K562 (cell line): ENCODE measurements around the gene SBK3. TPM values are rescaled to one million over a fixed set of nuclear protein-coding genes. Genes with fewer than 3 reads are reported as not detected.
A peak's percentile ranks its signal among the peaks of the same experiment; 100 is the strongest.

Source experiments
- ATAC-seq: fragments of 200-7000 bp; cut with Tn5 transposase; 3 replicates; pipeline ENCODE4 v1.9.1; 2020; ENCODE audit warnings: moderate library complexity
- BruUV-seq: library from RNA; stranded (reverse); fragments of 400-500 nt; replicated peaks from 2 replicates; lab custom pipeline; 2021; lab: Mats Ljungman, UMichigan
- CTCF ChIA-PET: fragments of 300-600 bp; formaldehyde crosslinking; extraction: SDS; loops from one replicate; lab custom pipeline; 2021; ENCODE audit warnings: low intra/inter-chr PET ratio; lab: Yijun Ruan, JAX
- POLR2A ChIA-PET: fragments of 300-600, 350-650 bp; sonication (Branson Sonifier 250); formaldehyde crosslinking; extraction: SDS; loops from one replicate; lab custom pipeline; 2021; ENCODE audit warnings: antibody characterized with exemption, inconsistent platforms; lab: Yijun Ruan, JAX
- DNase-seq, 4 experiments: peaks; one replicate each; pipeline versions ENCODE4 v3.0.0 to v3.0.0-alpha.2; 2011 to 2018; ENCODE audit warnings: low spot score in 3 of 4, mixed read lengths in 3 of 4; ENCODE audit errors: extremely low read depth in 1 of 4
- FAIRE-seq: peaks from 2 replicates; lab custom pipeline; 2011; peaks lifted over from hg19 to GRCh38; lab: Jason Lieb, UNC
- H2AFZ ChIP-seq: 2 replicates; pipeline ENCODE4 v1.6.0; 2011; ENCODE audit warnings: low read depth, low read length, control low read depth, inconsistent platforms
- H3K27ac ChIP-seq: fragments of 200-600 bp; 3 replicates; pipeline ENCODE4 v1.8.0; 2011; ENCODE audit warnings: low read depth, mild to moderate bottlenecking, control low read depth, inconsistent platforms, low read length, moderate library complexity, mixed read lengths; ENCODE audit errors: extremely low read depth
- H3K27me3 ChIP-seq, 2 experiments: fragments of 300-600 bp in 1 of 2; 2 replicates in 1 of 2; 3 replicates in 1 of 2; pipeline versions ENCODE4 v1.6.0 to v1.8.0; 2011; ENCODE audit warnings: inconsistent platforms in 2 of 2, low read length in 2 of 2, mild to moderate bottlenecking in 1 of 2, mixed read lengths in 1 of 2, moderate library complexity in 1 of 2; ENCODE audit not compliant: control insufficient read depth in 2 of 2, insufficient read depth in 2 of 2
- H3K36me3 ChIP-seq: fragments of 300-600 bp; 3 replicates; pipeline ENCODE4 v1.8.0; 2011; ENCODE audit warnings: mild to moderate bottlenecking, low read length, inconsistent platforms; ENCODE audit not compliant: control insufficient read depth, insufficient read depth
- H3K4me1 ChIP-seq, 2 experiments: fragments of 200-600 bp in 1 of 2; replicated peaks in 1 of 2; 2 replicates in 1 of 2; 3 replicates in 1 of 2; pipeline versions ENCODE4 v1.5.1 to v1.8.0; 2011; ENCODE audit warnings: inconsistent platforms in 2 of 2, low read length in 2 of 2, mild to moderate bottlenecking in 1 of 2, mixed read lengths in 1 of 2, moderate library complexity in 1 of 2; ENCODE audit not compliant: control insufficient read depth in 2 of 2, insufficient read depth in 2 of 2
- H3K4me2 ChIP-seq: 2 replicates; pipeline ENCODE4 v1.6.1; 2011; ENCODE audit warnings: low read length, control low read depth, inconsistent platforms, mixed read lengths; ENCODE audit not compliant: insufficient read depth
- H3K4me3 ChIP-seq: fragments of 200-600 bp; sonication (generic), shearing (Covaris generic); 2 replicates; pipeline ENCODE4 v1.5.1; 2016; ENCODE audit warnings: control low read depth, inconsistent platforms
- H3K79me2 ChIP-seq: fragments of 200-600 bp; 3 replicates; pipeline ENCODE4 v1.8.0; 2011; ENCODE audit warnings: low read length, inconsistent platforms; ENCODE audit not compliant: control insufficient read depth, insufficient read depth
- H3K9ac ChIP-seq, 2 experiments: 2 replicates each; pipeline versions ENCODE4 v1.6.0 to v1.6.1; 2011; ENCODE audit warnings: low read depth in 2 of 2, low read length in 2 of 2, control low read depth in 1 of 2, inconsistent platforms in 1 of 2, mild to moderate bottlenecking in 1 of 2, mixed read lengths in 1 of 2; ENCODE audit not compliant: insufficient read depth in 1 of 2
- H3K9me1 ChIP-seq: one replicate; pipeline ENCODE4 v1.6.0; 2011; ENCODE audit warnings: inconsistent platforms, mild to moderate bottlenecking, low read length, moderate library complexity; ENCODE audit not compliant: control insufficient read depth, insufficient read depth
- H3K9me3 ChIP-seq: replicated peaks from 2 replicates; pipeline ENCODE4 v1.5.1; 2011; ENCODE audit warnings: low read depth, low read length, inconsistent platforms; ENCODE audit not compliant: control insufficient read depth, insufficient read depth
- H4K20me1 ChIP-seq: replicated peaks from 2 replicates; pipeline ENCODE4 v1.6.1; 2011; ENCODE audit warnings: low read length, inconsistent platforms, mixed read lengths; ENCODE audit not compliant: control insufficient read depth, insufficient read depth
- BACH1 ChIP-seq: fragments of 200-800 bp; sonication (Bioruptor generic); IDR thresholded peaks from 2 replicates; pipeline ENCODE4 v1.6.1; 2016; ENCODE audit warnings: missing genetic modification characterization, missing compliant biosample characterization
- CTCF ChIP-seq, 3 experiments: IDR thresholded peaks in 2 of 3; conservative IDR thresholded peaks in 1 of 3; 2 replicates each; pipeline ENCODE4 v1.5.1; 2011 to 2012; ENCODE audit warnings: low read length in 3 of 3, mild to moderate bottlenecking in 3 of 3, control low read depth in 2 of 3, improper control_type of control experiment in 1 of 3, inconsistent platforms in 1 of 3, low read depth in 1 of 3, mixed read lengths in 1 of 3, moderate library complexity in 1 of 3; ENCODE audit not compliant: insufficient read depth in 2 of 3
- NCOA6 ChIP-seq: fragments of 450-650 bp; IDR thresholded peaks from 2 replicates; pipeline ENCODE4 v1.6.1; 2017; ENCODE audit warnings: mild to moderate bottlenecking
- OTX1 ChIP-seq: fragments of 450-650 bp; formaldehyde crosslinking; IDR thresholded peaks from 2 replicates; pipeline ENCODE4 v1.4.0; 2022; ENCODE audit warnings: mild to moderate bottlenecking
- WGBS: fragments of 100-300 bp; shearing (Covaris generic); methylation state at CpG from one replicate; pipeline ENCODE4 v1.1.6; 2016; ENCODE audit warnings: low coverage, mixed read lengths; ENCODE audit not compliant: insufficient coverage; ENCODE audit errors: missing lambda C conversion rate; 5-methylcytosine and 5-hydroxymethylcytosine counted together
- in situ Hi-C: fragments of 300-500 bp; cut with MboI; formaldehyde crosslinking; loops from 4 replicates; pipeline ENCODE4 v1.15.0; 2018; ENCODE audit warnings: inconsistent platforms, mixed read lengths
- intact Hi-C: fragments of 100-400 bp; cut with micrococcal nuclease; formaldehyde crosslinking; loops from 2 replicates; pipeline ENCODE4 v1.14.2; 2022
- polyA plus RNA-seq, 8 experiments: library from polyadenylated mRNA; depleted of rRNA in 4 of 8; stranded (reverse) in 5 of 8; unstranded in 3 of 8; fragments of >200 nt; fragmentation: Nextera tagmentation in 2 of 8; fragmentation: Illumina TruSeq in 1 of 8; extraction: Ambion mirVana in 2 of 8; extraction: Trizol in 1 of 8; gene quantifications; 2 replicates each; pipeline versions ENCODE4 v1.2.1 to v1.2.3, GENCODE V29; 2011 to 2014; ENCODE audit warnings: inconsistent platforms in 1 of 8, missing spikeins in 1 of 8
- total RNA-seq, 7 experiments: library from RNA; depleted of rRNA in 6 of 7; stranded (reverse); fragments of >200 nt in 6 of 7; fragmentation: Illumina TruSeq in 2 of 7; extraction: Trizol in 2 of 7; gene quantifications; 2 replicates each; pipeline versions ENCODE4 v1.2.1 to v1.2.3, GENCODE V29; 2011 to 2021; ENCODE audit warnings: low replicate concordance in 1 of 7

The SBK3 gene
- total and polyA plus RNA-seq, 9 of the 15 experiments (the other 6 are each of a cell fraction or from before 2014, with no cell fraction given), result 0.11 to 0.43 (median 0.13) TPM; not detected in 6

GRCh38 chr19:55550321-55550650, 4.9 kb upstream of the SBK3 start:
- ChIA-PET POLR2A (interaction anchor here (1.1 kb wide), 1 partner anchor 9 kb away, joined by 3 read pairs; no protein-coding TSS in a partner anchor), CTCF (no interaction called here)
- peak overlapping the region; percentile 73 for H2AFZ ChIP-seq
- no peak overlapping the region for H3K4me3 ChIP-seq
- H3K9ac ChIP-seq, result peak overlapping the region in 1 of 2 experiments; percentile 81; a peak in 2 of 4 replicates
- ATAC-seq, result no peak
- no TSS peak for BruUV-seq
- peaks cover 0 to 8% of the 10 kb centered on the region in 2 experiments; a peak in 3 of 5 replicates for H3K27me3 ChIP-seq
- DNase-seq, result no peak
- no peaks in the 10 kb centered on the region for H3K79me2 ChIP-seq
- no peak overlapping the region for H3K27ac ChIP-seq
- peaks cover 31 to 35% of the 10 kb centered on the region in 2 experiments for H3K4me1 ChIP-seq
- TF ChIP-seq CTCF (IDR thresholded peaks at IDR 0.05 in 2 of 3, conservative IDR thresholded peaks at IDR 0.05 in 1 of 3; ENCODE audit: insufficient read depth in 2 of 3, low read depth in 1 of 3, low read length in 3 of 3), result 0 out of 6 replicates have a peak, but pooled peaks of 1 of the 3 experiments have one; percentile 3
- no peak for TF ChIP-seq NCOA6
- TF ChIP-seq OTX1, result no peak
- no peak for TF ChIP-seq BACH1 (tag)
- intact Hi-C loops, result no loop called here
- H3K9me3 ChIP-seq, result no peaks in the 10 kb centered on the region
- WGBS, result 58% methylated on average over 7 of the region's 7 CpGs
- no peaks in the 10 kb centered on the region for H4K20me1 ChIP-seq
- FAIRE-seq, result no peak
- no peaks in the 10 kb centered on the region for H3K9me1 ChIP-seq
- in situ Hi-C loops, result no loop called here
- peak overlapping the region; percentile 3; the same call in 1 of the 2 replicates for H3K4me2 ChIP-seq
- H3K36me3 ChIP-seq, result no peaks in the 10 kb centered on the region
